Measurements from ENCODE around the gene CCDC88B. TPM values are rescaled to one million over a fixed set of nuclear protein-coding genes. Genes with fewer than 3 reads are reported as not detected.

Gene CCDC88B
- total RNA-seq, 1 experiment from 2014 or later: 14.7 TPM

DNA sequence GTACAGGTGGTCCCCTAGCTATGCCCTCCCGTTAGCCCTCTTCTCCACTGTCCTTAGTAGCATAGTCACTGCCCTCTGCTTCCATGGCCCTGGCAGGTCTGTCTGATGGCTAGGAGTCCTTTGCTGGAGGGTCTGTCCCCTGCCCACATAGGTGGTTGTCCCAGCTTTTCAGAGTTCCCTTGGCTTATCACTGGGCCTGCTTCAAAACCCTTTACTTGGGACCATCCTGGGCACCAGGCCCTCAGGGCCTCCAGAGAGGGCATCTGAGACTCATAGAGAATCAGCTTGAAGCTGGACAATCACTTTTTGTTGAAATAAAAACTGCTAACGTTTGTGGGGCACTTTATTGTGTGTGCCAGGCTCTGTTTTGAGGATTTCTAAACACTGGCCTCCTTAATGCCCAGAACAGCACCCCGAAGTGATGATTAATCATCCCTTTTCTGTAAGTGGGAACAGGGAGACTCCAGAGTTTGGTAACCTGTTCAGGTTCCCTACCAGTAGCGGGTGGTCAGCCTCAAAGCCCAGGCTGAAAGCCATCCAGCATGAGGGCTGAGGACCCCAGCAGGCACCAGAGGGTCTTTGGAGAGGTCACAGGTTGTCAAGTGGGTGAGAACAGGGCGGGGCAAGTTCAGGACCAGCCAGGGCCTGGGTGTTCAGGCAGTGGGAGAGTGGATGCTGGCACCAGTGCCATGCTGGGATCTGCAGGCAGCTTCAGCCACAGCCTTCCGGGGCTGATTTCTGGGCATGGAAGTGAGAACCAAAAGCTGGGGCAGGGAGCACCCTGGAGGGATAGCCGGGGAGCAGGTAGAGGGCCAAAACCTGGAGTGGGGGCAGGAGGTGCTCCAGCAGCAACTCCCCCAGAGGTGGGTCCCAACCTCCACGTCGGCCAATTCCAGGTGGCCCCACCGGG, 49.4 kb upstream of the CCDC88B start:
- Histone ChIP-seq H4K20me1 (ENCODE audit: insufficient read depth) (no peaks in the 10 kb centered on the region), H3K4me3 (replicated peaks in 1 of 2; ENCODE audit: low read depth in 1 of 2, low read length in 2 of 2) (no peak overlapping the region), H3K4me1 (ENCODE audit: control insufficient read depth in 1 of 2, insufficient read depth in 2 of 2, low read length in 2 of 2) (peaks cover 8 to 10% of the 10 kb centered on the region in 2 experiments), H3K36me3 (ENCODE audit: control insufficient read depth in 1 of 2, insufficient read depth in 2 of 2, low read length in 2 of 2) (no peaks in the 10 kb centered on the region), H3K27me3 (ENCODE audit: insufficient read depth, low read length) (no peaks in the 10 kb centered on the region), H3K4me2 (ENCODE audit: low read length) (no peak overlapping the region), H3K27ac (ENCODE audit: low read depth, low read length) (no peak overlapping the region), H2AFZ (ENCODE audit: low read depth, low read length, poor library complexity, severe bottlenecking) (no peak overlapping the region), H3K9ac (ENCODE audit: low read length) (no peak overlapping the region), H3K9me3 (ENCODE audit: control insufficient read depth in 1 of 2, insufficient read depth in 1 of 2, low read depth in 1 of 2, low read length in 2 of 2) (no peaks in the 10 kb centered on the region), H3K79me2 (ENCODE audit: insufficient read depth, low read length) (no peaks in the 10 kb centered on the region), H3K9me2 (ENCODE audit: insufficient read depth) (no peaks in the 10 kb centered on the region)
- POLR2A ChIA-PET: no interaction called here
- RAD21 ChIA-PET (ENCODE audit: low non-redundant PET in 1 of 2, low total read pairs in 2 of 2, uncharacterized antibody in 2 of 2, unreplicated experiment in 2 of 2): no interaction called here
- ATAC-seq: no peak
- no TSS peak for BruUV-seq (replicated peaks)
- CTCF ChIA-PET: interaction anchor here (1.2 to 1.3 kb wide), 3 partner anchors 10 to 14 kb away, joined by 4 to 6 read pairs (median 5); no protein-coding TSS in a partner anchor
- TF ChIP-seq JUND (IDR thresholded peaks at IDR 0.05) (no peak), TCF7L2 (IDR thresholded peaks at IDR 0.05; ENCODE audit: borderline replicate concordance, extremely low read depth, insufficient read depth, insufficient read length) (no peak)
- no peak for DNase-seq (ENCODE audit: low read depth, low spot score)
- intact Hi-C loops (cut with micrococcal nuclease): no loop called here

DNA sequence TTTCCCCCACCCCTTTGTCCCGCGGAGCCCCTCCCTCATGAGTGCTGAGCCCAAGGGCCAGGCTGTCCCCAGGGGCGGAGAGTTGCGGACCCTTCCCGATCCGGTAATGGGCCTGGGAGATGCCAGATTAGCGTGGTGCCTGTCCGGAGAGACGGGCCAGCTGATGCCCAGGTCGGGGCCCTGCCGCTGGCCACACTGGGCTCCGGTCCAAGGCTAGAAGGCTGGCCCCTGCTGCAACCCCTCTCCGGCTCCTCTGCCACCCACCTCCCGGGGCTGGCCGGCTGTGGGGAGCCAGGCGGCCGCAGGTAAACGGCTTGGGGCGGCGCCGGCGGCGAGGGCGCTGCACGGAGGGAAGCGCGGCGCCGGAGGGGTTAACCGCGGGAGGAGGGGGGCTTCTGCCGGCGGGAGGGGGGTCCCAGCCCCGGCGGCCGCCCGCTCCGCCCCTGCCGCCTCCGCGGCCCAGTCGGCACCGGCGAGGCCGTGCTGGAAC, 48.7 kb upstream of the CCDC88B start, which contains the start of gene KCNK4:
Gene KCNK4, plus strand, starts transcription at position 41 of the 490 bp plus-strand sequence. CDS start 1,717 bp downstream, outside the sequence.
- Histone ChIP-seq H3K9ac (ENCODE audit: low read length) (no peak within 1 kb of the TSS), H3K79me2 (ENCODE audit: insufficient read depth, low read length) (no peaks in the 10 kb centered on the region), H3K36me3 (ENCODE audit: control insufficient read depth in 1 of 2, insufficient read depth in 2 of 2, low read length in 2 of 2) (no peaks in the 10 kb centered on the region), H3K9me2 (ENCODE audit: insufficient read depth) (no peaks in the 10 kb centered on the region), H3K27ac (ENCODE audit: low read depth, low read length) (no peak within 1 kb of the TSS), H3K9me3 (ENCODE audit: control insufficient read depth in 1 of 2, insufficient read depth in 1 of 2, low read depth in 1 of 2, low read length in 2 of 2) (no peaks in the 10 kb centered on the region), H3K27me3 (ENCODE audit: insufficient read depth, low read length) (no peaks in the 10 kb centered on the region), H3K4me1 (ENCODE audit: control insufficient read depth in 1 of 2, insufficient read depth in 2 of 2, low read length in 2 of 2) (peaks cover 4 to 8% of the 10 kb centered on the region in 2 experiments; a peak in 3 of 4 replicates), H4K20me1 (ENCODE audit: insufficient read depth) (no peaks in the 10 kb centered on the region), H3K4me2 (ENCODE audit: low read length) (no peak within 1 kb of the TSS), H3K4me3 (replicated peaks in 1 of 2; ENCODE audit: low read depth in 1 of 2, low read length in 2 of 2) (no peak within 1 kb of the TSS), H2AFZ (ENCODE audit: low read depth, low read length, poor library complexity, severe bottlenecking) (no peak within 1 kb of the TSS)
- no peak for DNase-seq (ENCODE audit: low read depth, low spot score)
- intact Hi-C loops (cut with micrococcal nuclease): no loop called here
- RAD21 ChIA-PET (ENCODE audit: low non-redundant PET in 1 of 2, low total read pairs in 2 of 2, uncharacterized antibody in 2 of 2, unreplicated experiment in 2 of 2): no interaction called here
- TF ChIP-seq, protein P1, sequence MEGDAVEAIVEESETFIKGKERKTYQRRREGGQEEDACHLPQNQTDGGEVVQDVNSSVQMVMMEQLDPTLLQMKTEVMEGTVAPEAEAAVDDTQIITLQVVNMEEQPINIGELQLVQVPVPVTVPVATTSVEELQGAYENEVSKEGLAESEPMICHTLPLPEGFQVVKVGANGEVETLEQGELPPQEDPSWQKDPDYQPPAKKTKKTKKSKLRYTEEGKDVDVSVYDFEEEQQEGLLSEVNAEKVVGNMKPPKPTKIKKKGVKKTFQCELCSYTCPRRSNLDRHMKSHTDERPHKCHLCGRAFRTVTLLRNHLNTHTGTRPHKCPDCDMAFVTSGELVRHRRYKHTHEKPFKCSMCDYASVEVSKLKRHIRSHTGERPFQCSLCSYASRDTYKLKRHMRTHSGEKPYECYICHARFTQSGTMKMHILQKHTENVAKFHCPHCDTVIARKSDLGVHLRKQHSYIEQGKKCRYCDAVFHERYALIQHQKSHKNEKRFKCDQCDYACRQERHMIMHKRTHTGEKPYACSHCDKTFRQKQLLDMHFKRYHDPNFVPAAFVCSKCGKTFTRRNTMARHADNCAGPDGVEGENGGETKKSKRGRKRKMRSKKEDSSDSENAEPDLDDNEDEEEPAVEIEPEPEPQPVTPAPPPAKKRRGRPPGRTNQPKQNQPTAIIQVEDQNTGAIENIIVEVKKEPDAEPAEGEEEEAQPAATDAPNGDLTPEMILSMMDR (IDR thresholded peaks at IDR 0.05 in 2 of 3, conservative IDR thresholded peaks at IDR 0.05 in 1 of 3; ENCODE audit: borderline replicate concordance in 1 of 3, insufficient read depth in 1 of 3, low read depth in 2 of 3, low read length in 2 of 3): no peak
- no peak for TF ChIP-seq YY1 (IDR thresholded peaks at IDR 0.05; ENCODE audit: extremely low read depth, insufficient replicate concordance, low read depth, low read length)
- TF ChIP-seq TCF7L2 (IDR thresholded peaks at IDR 0.05; ENCODE audit: borderline replicate concordance, extremely low read depth, insufficient read depth, insufficient read length): no peak
- no peak for TF ChIP-seq EZH2phosphoT487 (IDR thresholded peaks at IDR 0.05; ENCODE audit: borderline replicate concordance)
- TF ChIP-seq, protein P2, sequence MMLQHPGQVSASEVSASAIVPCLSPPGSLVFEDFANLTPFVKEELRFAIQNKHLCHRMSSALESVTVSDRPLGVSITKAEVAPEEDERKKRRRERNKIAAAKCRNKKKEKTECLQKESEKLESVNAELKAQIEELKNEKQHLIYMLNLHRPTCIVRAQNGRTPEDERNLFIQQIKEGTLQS (IDR thresholded peaks at IDR 0.05): no peak
- TF ChIP-seq POLR2AphosphoS5 (IDR thresholded peaks at IDR 0.05; ENCODE audit: low read depth, low read length): no peak
- no peak for TF ChIP-seq CEBPB (IDR thresholded peaks at IDR 0.05; ENCODE audit: low read depth)
- TF ChIP-seq CBX3 (IDR thresholded peaks at IDR 0.05; ENCODE audit: low read depth): no peak
- no peak for TF ChIP-seq EGR1 (IDR thresholded peaks at IDR 0.05; ENCODE audit: low read depth)
- CTCF ChIA-PET: no interaction called here
- BruUV-seq (replicated peaks): no TSS peak
- ATAC-seq: no peak
- POLR2A ChIA-PET: no interaction called here

Measured in HCT116 (cell line).